Hippocampal formation (tissue), 2 donors: ENCODE measurements around the gene STK11IP.

Experiments
- DNase-seq, 2 donors: peaks; one replicate each; lab custom pipeline; 2025; lab: John Stamatoyannopoulos, UW

STK11IP gene

GRCh38 chr2:219563271-219563928, 34.3 kb upstream of the STK11IP start:
- DNase-seq = no peak

DNA sequence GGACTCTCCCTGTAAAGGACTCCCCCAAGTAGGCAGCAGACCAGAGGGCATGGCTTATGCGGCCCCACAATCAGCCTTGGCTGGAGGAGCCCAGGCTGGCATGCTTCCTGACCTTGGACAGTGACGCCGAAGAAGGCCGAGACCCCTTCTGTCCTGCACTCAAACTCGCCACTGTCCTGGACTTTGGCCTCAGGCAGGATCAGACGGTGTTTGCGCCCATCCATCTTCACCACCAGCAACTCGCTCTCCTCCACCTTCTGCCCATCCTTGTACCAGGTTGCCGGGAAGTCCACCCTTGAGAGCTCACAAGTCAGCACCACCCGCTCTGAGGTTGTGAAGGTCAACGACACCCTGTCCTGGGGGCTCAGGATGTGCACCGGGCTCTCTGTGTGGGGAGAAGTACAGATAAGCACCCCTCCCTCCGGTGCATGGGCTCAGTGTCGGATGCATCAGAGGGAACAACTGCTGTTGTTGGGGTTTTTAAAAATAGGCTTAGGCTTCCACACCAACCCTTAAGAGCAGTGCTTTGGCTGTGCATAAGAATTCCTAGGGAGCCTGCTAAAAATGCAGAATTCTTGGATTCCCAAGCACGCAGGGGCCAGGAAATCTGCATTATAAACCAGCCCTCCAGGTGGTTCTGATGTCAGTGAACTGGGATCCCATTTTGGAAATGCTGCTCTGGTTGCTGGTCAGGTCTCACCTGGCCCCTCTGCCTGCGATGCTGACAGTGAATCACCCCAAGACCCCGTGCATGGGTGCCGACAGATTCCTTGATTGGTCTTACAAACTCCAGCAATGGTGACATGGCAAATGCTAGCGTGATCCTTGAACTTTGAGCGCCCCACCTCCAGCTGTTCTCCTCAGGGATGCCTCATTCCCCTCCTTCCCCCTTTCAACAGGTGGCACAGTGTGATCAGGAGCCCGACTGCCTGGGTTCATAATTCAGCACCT, 32.3 kb upstream of the STK11IP start:
- DNase-seq = no peak

DNA sequence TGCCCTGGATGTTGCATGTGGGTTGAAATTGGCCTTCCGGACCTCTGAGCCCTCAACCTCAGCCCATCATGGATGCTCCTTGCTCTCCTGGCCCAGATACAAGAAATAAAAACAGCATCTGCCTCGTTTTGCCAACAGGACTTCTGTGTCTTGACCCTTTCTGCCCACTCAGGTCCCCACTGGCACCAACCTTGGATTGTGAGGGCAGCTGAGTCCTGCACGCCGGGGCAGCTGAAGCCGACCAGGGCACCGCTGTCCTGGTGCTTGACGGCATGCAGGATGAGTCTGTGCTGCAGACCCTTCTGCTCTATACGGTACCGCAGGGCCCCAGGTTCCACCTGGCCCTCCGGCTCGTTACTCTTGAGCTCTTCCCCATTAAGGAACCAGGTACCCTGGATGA, 31.0 kb upstream of the STK11IP start:
- DNase-seq = no peak

DNA sequence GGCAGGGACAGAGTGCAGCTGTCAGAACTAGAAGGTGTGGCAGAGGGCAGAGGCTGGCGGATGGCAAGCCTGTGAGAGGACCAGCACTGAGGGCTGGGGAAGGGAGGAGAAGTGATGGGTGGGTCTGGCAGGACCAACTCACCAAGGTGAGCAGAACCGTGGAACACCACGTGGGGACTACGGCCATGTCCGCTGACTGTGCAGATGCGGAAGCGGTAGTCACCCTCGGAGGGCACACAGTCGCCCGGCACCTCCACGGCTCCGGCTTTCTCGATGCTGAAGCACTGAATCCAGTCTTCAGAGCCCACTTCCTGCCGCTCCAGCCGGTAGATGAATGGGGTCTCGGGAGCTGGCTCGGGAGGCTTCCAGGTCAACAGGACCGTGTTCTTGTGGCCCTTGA, 30.5 kb upstream of the STK11IP start:
- DNase-seq = no peak

DNA sequence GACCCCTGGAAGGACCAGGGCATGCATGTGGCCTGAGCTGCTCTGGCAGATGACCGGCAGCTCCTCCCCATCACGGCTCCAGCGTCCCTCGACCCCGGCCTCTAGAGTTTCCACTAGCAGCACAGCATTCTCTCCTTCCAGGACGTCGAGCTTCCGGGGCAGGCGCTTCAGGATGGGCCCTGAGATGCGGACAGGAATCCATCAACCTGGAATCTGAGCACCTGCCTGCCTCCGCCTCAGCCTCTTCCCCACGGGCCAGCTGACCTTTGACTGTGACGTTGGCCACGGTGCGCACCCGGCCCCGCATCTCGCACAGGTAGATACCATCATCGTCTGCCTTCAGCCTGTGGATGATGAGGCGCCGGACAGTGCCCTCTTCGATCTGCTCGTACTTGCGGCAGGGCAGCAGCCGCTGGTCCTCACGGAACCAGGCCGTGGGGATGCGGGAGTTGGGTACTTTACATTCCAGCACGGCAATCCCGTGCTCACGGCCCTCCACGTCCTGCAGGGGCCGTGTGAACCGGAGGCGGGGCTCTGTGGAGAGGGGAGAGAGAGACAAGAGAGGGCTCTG, 29.8 kb upstream of the STK11IP start:
- no peak for DNase-seq

- no peak for DNase-seq
These were observed 28.6 kb upstream of the STK11IP start for GRCh38 chr2:219569041-219569440.

DNA sequence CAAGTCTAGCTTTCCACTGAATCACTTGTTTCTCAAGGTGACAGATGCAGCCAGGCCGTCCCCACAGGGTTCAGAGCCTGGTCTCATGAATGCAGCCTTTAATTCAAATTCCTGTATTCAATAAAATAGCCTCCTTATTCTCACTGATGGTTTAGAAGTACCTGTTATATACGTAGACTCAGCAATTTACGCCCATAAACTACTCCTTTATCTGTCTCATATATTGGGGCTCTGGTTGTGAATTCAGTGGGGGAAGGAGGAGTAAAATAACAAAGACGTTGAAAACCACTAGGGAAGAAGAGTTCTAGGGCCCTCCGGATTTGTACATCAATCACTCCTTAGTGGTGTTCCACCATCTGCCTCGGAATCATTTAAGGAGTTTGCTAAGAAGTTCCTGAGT, 28.0 kb upstream of the STK11IP start:
- no peak for DNase-seq

GRCh38 chr2:219570194-219570923, 27.3 kb upstream of the STK11IP start:
- DNase-seq = no peak

DNA sequence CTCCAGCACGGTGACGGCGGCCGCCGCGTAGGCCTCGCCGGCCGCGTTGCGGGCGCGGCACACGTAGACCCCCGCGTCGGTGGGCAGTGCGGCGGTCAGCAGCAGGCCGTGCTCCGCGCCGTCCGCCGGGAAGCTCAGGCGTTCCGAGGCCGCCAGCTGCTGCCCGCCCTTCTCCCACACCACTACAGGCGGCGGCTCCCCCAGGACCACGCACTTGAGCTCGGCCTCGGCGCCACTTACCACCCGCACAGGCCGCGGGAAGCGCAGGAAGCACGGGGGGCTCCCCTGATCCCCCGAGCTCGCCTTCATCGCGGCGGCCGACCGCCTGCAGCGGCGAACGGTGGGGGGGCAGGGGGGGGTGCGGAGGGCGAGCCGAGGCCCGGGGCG, 26.7 kb upstream of the STK11IP start:
- DNase-seq = no peak

GRCh38 chr2:219571311-219572236, 26.1 kb upstream of the STK11IP start, which contains the start of gene OBSL1:
TSS of gene OBSL1 (minus strand) at chr2:219571539. CDS start at chr2:219571232, 307 bp downstream.
- DNase-seq = peak; percentile 42 to 45

- no peak for DNase-seq
These were observed 25.2 kb upstream of the STK11IP start, which contains the start of gene INHA for GRCh38 chr2:219572237-219573001. TSS of gene INHA (plus strand) at chr2:219572310. CDS start at chr2:219572375, 65 bp downstream.

DNA sequence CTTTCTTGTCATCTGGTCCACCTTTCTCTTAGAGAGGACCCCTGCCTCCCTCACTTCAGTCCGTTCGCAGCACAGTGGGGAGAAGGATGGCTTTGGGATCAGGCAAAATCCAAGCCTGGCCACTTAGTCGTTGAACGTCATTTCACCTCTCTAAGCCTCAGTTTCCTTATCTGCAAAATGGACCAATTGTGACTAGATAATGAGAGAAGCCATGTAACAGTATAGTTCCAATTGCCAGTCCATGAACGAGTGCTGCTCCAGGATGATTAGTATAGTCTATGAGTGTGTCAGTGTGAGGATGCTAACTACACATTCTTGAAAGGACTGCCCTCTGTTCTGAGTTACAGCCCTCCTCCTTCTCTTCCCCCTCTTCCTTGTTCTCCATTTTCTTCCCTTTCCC, 24.5 kb upstream of the STK11IP start:
- DNase-seq = peak in 1 of 2 donors; percentile 54

- no peak for DNase-seq
These were observed 23.0 kb upstream of the STK11IP start for GRCh38 chr2:219574484-219575311.

- DNase-seq = no peak
These were observed 21.8 kb upstream of the STK11IP start for GRCh38 chr2:219575566-219576504.

DNA sequence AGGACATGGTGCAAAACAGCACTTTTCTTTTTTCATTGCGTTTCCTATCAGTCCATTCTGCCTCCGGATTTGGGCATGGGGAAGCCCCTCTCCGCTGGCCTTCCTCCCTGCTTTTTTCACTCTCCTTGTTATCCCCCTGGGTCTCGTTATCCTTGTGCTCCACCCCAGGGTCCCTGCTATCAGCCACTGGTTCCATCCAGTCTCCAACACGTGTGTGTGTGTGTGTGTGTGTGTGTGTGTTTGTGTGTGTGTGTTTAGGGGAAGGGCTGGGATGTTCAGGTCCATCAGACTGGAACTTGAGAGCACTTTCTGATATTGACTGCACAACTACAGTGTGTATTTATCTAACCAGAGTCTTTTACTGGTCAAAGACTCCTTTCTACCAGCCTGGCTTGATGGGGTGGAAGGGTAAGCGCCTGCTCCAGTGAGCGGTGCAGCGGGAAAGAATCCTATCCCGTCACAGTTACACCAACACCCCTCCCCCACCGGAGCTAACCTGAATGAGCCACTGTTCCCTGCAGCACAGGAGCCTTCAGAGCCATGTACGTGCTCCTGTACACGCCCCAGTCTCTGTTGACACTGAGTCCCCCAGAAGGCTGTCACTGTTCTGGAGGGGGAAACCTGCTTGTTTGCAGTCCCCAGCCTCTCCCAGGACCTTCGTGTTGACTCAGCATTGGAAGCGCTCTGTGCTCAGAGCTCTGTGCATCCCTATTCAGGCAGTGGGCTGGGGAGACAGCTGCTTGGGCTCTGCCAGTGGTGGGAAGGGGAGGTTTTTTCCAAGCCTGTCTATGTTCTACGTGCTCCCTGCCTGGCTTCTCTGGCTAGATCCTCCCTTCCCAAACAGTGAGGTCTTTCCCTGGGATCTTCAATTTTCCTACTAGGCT, 20.9 kb upstream of the STK11IP start:
- DNase-seq = peak in 1 of 2 donors; percentile 9

- DNase-seq = no peak
These were observed 18.6 kb upstream of the STK11IP start for GRCh38 chr2:219578811-219579613.
